Embryonic facial prominence (tissue), 1 donor: ENCODE results near the gene NMNAT2.

Experiments used
- DNase-seq: peaks from one replicate; pipeline ENCODE4 v3.0.0-alpha.2; 2016; ENCODE audit errors: extremely low spot score

Gene NMNAT2

DNA sequence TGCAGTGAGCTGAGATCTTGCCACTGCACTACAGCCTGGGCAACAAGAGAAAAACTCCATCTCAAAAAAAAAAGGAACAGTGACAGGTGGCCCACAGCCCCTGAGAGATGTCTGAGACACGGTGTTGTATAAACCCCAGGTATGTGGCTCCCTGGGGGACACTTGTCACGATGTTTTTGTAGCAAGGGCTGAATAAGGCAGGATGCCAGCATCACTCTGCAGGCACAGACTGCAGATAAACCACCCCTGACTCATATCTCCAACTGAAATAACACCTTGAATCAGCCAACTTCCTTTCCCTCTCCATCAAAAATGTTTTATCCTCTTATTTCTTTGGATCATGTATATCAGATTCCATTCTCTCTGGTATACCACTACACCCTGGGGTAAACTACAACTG lies 52.5 kb downstream of the NMNAT2 start:
- no peak for DNase-seq

- DNase-seq = no peak
Observed at GRCh38 chr1:183365093-183365492, 53.1 kb downstream of the NMNAT2 start.

- no peak for DNase-seq
Observed at GRCh38 chr1:183363972-183364371, 54.2 kb downstream of the NMNAT2 start.

DNA sequence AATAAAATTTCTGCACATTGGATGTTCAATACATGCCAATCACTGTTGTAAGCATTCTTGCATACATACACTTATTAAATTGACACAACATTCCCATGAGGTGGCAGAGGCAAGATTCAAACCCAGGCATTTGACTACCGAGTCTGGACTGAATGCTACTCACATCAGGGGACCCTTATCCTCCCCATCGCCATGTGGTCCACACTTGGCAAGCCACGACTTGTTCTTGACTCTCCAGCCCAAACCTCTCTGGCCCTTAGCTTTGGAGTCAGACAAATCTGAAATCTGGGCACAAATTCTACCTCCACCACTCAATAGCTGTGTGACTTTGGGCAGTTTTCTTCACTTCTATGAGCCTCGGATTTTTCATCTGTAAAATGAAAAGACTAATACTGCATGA lies 57.1 kb downstream of the NMNAT2 start:
- no peak for DNase-seq

- peak; percentile 53 for DNase-seq
Observed at GRCh38 chr1:183360473-183360872, 57.7 kb downstream of the NMNAT2 start.

DNA sequence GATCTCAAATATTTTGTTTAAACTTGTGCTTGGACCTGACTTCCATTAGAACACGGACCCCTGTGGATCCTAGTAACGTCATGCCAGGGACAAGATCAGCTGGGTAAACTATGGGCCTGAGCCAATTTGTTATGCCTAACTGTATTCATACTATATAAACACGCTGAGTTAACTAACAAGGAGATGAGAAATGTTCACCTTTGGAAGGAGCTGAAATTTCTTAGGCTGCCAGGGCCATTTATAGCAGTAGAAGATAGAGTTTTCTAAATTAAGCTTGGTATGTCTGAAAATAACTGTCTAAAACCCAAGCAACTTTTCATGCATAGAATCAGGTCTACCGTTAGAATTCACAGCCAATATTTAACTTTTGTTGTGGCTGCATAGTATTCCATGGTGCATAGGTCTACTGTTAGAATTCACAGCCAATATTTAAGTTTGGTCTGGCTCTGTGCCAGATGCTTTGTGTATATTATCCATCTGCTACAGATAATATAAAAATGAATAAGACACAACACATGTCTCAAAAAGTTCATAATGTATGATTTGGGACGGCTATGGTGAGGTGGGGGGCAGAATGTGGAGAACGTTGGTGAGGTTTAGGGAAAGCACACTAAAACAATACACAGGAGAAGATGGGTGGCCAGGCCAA lies 61.5 kb downstream of the NMNAT2 start:
- no peak for DNase-seq

DNA sequence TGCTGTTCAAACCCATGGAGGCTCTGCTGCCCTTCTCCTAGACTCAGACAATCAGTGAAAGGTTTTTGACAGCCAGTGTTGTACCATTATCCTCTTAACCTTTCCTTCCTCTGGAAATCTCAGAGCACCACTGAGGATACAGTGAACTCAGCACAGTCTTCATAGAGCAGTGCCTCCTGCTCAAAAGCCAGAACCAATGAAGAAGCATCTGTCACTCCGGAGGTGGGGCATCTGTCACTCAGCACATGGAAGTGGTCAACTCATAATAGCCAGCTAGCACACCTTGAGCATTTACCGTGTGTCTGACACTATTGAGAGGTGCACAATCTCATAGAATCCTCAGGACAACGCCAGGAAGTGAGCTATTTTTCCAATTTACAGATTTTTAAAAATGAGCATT lies 62.4 kb downstream of the NMNAT2 start:
- DNase-seq = no peak

- no peak for DNase-seq
Observed at GRCh38 chr1:183355181-183355580, 63.0 kb downstream of the NMNAT2 start.

DNA sequence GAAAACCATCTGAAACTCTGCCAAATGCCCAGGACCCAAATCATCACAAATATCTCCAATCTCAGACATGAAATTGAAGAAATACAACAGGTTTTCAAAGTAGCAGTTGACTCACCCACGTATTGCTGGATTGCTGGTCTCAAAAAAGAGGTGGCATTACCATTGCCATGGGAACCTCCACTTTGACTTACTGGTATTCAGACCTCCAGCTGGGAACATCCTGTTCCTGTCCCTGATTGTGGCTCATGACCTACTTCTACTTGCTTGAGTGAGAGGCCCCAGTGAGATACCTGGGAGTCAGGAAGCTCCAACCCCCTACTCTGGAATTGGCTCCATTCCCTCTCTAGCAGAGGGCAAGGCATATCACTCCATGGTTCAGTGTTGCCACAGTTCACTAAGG lies 64.6 kb downstream of the NMNAT2 start:
- no peak for DNase-seq

GRCh38 chr1:183349201-183349711 lies 68.9 kb downstream of the NMNAT2 start:
- no peak for DNase-seq

DNA sequence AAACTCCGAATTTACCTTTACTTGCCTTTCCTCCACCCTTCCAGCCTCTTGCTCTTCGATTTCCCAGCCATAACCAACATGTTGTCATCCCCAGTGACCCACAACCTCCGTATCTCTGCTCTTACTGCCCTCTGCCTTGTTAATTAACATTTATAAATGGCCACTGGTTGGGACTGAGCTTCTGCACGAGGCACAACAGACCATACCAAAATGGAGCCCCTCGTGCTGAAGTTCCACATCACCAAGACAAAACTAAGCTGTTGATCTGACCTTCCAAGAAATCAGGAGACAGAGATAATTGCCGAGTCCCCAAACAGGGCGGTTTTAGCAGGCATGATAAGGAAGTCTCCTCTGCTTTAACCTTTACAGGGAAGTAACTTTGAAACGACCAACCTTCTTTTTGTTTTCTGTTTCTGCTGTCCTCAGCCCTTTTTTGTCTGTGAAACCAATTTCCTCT lies 71.9 kb downstream of the NMNAT2 start:
- no peak for DNase-seq

DNA sequence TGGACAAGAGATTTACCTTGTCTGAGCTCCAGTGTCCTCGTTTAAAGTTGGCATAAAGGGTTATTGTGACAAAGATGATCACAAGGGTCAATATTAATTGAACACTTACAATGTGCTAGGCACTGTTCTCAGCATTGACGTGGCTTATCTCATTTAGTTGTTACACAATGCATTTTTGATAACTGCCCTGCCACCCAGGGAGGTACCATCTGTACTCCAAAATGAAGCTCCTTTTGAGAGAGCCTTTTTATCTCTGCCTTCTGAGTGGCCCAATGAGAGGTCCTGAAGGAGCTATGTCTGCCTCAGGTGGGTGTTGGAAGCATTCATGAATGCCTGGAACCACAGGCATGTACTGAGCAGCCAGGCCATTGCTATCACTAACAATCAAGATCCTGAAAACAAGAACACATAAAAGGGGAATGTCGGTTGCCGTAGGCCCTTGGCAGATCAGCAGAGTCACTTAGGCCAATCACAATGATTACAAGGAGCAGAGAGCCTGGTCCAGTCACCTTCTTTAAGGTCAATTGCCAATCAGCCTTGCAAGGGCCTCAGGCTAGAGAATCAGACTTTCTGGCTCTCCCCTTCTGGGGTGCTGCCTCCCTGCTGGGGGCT lies 78.5 kb downstream of the NMNAT2 start:
- DNase-seq = no peak

DNA sequence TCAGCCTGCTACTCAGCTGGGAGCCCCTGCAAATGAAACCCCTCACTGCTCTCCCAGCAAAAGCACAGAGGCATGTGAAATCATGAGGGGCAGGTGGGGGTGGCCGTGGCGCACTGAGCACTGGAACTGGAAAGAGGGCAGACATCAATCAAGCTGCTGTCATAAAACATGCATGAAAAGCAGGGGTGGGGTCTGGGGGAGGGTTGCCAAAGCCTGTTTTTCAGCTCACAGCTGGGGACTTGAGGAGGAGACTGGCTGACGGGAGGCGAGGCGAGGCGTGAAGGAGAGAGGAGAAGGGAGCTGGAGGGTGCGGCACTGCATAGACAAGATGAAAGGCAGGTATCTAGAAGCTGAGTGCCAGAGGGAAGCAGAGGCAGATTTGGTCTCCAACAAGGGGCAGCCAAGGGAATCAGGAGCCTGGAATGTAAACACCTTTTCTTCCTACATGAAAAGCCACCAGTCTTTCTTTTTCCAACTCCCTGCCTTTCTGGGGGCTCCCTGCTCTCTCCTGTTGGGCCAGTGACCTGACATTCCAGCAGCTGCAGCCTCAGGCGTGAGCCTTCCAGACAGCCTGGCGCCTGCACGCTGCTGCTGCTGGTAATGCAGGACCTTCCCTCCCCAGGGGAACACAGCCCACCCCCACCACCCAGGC lies 87.0 kb downstream of the NMNAT2 start:
- peak; percentile 39 for DNase-seq

DNA sequence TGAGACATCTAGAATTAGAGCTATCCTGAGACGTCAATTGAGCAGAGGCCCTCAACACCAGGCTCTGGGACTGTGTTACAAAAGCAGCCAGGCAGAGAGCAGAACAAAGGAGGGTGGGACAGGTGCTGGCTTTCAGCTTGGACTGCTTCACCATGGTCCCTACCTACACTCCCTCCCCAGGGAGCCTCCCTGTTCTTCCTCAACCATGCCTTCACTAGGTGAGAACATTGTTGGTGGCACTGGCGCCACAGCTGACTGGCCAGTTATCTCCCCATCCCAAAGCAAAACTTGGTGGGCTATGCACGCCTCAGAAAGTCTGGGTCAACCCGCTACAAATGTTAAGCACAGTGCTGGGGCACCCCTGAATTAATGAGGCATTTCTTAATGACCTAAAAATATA lies 87.8 kb downstream of the NMNAT2 start:
- no peak for DNase-seq

- DNase-seq = no peak
Observed at GRCh38 chr1:183328371-183328770, 89.8 kb downstream of the NMNAT2 start.

DNA sequence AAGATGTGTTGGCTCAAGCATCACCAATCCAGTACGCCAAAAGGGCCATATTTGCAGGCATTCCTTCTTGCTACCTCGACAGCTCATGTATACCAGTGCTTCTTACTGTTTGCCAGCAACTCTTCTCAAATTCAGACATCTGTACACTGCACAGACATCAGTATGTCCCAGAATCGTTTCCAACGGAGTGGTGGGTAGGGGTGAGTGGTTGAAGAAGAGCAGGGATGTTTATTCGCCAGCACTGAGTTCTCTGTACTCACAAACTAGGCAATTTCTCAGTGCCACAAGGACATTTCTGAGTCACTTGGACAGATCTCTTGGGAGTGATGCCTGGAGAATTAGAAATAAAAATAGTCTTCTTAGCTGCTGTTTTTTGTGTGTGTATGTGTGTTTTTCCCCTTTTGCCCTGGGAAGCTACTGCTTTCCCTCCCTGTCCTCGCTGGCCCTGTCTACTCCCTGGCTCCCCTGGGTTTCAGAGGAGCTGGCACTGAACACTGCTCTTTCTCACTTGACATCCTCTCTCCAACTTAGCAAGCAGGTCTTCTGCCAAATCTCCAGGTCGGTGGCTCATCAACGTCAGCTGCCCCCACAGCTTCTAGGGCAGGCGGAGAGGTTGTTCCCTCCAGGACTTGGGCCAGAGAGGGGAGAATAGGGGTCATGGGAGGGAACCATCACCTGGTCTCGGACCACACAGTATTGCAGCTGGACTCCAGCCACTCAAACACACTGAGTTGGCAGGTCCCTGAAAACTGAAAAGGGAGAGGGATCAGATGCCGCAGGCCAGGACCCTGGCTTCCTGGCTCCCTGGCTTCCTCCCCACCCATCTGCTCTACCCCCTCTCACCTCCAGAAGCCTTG lies 90.5 kb downstream of the NMNAT2 start:
- no peak for DNase-seq

GRCh38 chr1:183323849-183324683 lies 94.1 kb downstream of the NMNAT2 start:
- DNase-seq = no peak

GRCh38 chr1:183319606-183320005 lies 98.6 kb downstream of the NMNAT2 start:
- DNase-seq = no peak

DNA sequence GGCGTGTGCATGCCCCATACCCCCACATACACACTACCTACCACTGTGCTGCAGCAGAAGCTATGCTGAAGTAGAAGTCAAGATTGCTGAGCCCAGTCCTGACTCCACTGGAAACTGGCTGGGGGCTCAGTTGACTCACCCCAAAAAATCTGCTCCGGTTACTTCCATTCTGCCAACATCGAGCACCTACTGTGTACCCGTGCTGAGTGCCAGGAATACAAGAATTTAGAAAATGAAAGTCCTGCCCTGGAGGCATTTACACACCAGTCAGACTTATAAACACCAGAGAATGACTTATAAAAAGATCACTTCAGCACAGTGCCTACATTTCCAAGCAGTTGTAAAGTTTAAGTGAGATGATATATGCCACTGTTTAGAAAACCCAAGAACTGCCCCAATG lies 99.1 kb downstream of the NMNAT2 start:
- no peak for DNase-seq

- DNase-seq = no peak
Observed at GRCh38 chr1:183318433-183318832, 99.7 kb downstream of the NMNAT2 start.
